ENCODE data around the gene RSPH1.

The RSPH1 gene

GRCh38 chr21:42513151-42513984 is 17.3 kb upstream of the RSPH1 start, which contains the start of gene SLC37A1:
TSS of gene SLC37A1 (plus strand) at chr21:42513852. CDS start at chr21:42518455, 4,603 bp downstream.
- peak; percentile 16 for DNase-seq (ENCODE audit: low read depth)

DNA sequence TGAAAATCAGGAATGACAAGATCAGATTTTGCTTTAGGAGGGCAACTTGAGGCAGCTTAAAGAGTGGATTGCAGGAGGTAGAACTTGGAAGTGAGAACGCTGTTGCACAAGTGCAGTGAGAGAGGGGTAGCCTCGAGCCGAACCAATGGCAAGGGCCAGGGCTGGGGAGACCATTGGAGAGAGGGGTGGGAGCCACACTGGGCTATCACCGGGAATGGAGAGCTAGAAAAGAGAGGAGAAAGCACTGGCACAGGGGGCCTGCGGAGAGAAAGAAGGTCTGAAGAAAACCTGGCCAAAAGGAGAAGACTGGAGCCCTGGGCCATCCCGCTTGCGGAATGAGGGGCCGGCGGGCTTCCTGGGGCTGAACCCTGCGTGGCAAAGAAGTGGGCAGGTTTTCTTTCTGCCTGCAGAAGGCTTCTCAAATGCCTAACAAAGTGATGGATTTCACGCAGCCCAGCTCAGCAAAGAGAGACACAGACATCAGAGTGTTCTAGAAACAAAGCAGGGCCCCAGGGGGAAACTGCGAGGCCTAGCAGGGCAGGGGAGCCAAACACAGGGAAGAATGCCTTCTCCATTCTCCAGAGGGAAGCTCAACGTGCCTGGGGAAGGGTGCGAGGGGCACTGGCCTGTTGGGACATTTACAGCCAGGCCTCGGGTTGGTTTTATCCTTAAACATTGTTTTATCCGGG is 16.5 kb upstream of the RSPH1 start:
- DNase-seq (ENCODE audit: low read depth), result no peak

- DNase-seq (ENCODE audit: low read depth), result no peak
These were observed 13.2 kb upstream of the RSPH1 start for GRCh38 chr21:42509244-42509643.

DNA sequence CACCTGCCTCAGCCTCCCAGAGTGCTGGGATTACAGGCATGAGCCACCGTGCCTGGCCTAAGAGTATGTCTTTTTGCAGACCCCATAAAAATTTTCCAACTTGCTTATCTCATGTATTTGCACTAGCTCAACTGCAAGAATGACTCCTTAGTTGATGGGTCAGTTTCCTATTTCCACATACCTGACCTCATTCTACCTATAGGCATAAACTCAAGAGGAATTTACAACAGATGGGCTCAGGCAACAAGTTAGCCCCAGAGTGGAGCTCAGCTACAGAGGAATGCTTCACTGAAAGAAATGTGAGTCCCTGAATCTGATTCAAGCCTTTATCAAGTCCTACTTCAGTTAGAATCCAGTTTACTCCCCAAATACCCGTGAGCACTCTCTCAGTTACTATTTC is 12.3 kb upstream of the RSPH1 start:
- no peak for DNase-seq (ENCODE audit: low read depth)

DNA sequence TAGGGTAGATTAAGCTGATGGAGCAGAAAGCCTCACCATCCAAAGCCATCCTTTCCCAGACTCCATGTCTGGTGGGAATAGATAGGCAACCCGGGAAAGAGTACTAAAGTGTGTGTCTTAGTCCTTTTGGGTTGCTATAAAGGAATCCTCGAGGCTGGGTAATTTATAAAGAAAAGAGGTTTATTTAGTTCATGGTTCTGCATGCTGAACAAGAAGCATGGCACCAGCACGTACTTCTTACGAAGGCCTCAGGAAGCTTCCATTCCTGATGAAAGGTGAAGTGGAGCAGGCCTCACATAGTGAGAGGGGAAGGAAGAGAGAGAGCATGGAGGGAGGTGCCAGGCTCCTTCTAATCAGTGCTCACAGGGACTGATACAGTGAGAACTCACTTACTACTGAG is 11.4 kb upstream of the RSPH1 start:
- no peak for DNase-seq (ENCODE audit: low read depth)

- DNase-seq (ENCODE audit: low read depth), result no peak
These were observed 9.2 kb upstream of the RSPH1 start for GRCh38 chr21:42505090-42505726.

DNA sequence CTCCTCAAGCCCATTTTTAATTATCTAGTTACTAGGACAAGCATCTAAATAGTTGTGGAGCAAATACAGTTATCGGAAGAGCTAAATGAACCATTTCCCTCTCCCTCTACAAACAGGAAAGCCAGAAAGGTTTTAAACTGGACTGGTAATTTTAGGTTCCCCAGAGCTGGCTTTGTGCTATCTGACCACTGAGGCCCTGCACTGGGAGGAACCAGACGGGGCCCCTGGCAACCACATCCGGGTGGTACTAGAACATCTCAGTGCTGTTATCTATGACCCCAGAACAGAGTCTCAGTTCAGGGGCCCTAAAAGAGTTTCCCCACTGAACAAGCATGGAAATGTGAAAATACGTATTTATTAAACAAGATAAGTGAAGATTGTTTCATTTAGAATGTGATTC is 7.7 kb upstream of the RSPH1 start:
- DNase-seq (ENCODE audit: low read depth), result no peak

DNA sequence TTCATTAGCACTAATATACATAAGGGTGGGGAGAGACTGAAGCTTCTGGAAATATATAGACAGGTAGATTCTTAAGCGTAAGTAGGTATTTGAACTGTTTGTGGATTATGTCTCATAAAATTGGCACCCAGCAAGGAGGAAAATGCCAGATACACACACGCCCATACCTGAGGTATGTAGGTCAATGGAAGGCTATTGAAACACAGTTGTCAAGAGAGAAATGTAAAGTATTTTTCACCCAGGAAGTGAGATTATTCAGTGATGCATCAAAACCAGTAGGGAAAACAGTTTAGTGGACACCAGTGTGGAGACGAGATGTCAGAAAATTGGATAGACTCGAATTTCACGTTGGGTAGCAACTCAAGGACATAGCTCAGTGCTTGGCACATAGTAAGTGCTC is 4.7 kb upstream of the RSPH1 start:
- no peak for DNase-seq (ENCODE audit: low read depth)

GRCh38 chr21:42500225-42500624 is 4.2 kb upstream of the RSPH1 start:
- DNase-seq (ENCODE audit: low read depth), result no peak

DNA sequence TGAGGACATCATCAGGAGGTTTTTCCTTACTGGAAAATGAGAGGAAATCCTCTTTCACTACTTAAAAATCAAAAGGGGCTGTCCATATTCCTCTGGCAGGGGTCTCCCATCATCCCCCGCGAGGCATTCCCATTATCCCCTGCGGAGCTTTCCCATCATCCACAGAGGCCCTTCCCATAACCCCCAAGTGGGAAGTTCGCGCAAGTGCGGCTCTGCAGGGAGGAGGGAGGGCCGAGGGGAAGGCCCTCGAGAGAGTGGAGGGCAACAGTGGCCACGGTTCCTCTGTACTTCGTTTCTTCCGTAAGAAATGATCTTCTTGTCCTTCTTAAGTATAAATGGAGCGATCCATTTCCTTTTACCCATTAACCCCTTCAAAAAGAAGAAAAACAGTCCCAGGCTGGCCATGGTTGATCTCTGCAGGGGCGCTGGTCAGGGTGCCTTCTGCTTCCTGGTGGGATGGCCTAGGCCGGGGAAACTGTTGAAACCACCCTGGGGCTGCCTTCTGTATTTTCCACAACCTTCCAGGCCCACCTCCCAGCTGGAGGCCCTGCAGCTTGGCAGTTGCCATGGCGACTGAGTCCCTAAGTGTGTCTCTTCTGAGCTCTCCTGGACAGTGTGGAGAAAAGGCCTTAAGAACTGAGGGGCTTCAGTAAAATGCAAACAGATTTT is 3.6 kb upstream of the RSPH1 start:
- no peak for DNase-seq (ENCODE audit: low read depth)

DNA sequence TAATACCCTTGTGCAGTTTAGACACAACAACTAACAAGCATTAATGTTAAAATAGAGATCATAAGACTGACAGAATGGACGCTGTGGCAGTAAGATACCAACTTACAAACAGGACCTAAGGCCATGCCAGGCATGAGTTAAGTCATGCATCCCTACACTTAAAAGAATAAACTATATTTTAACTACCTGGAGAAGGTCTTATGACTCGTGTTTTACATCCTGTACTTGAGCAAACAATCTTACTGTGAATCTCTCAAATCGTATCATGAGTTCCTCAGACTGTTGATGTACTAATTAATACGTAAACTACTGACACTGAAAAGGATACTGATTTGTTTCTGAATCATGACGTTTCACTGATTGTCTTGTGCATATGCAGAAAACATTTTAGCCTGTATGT is 2.0 kb upstream of the RSPH1 start:
- no peak for DNase-seq (ENCODE audit: low read depth)

- DNase-seq (ENCODE audit: low read depth), result no peak
These were observed 797 bp upstream of the RSPH1 start for GRCh38 chr21:42496839-42497202.

DNA sequence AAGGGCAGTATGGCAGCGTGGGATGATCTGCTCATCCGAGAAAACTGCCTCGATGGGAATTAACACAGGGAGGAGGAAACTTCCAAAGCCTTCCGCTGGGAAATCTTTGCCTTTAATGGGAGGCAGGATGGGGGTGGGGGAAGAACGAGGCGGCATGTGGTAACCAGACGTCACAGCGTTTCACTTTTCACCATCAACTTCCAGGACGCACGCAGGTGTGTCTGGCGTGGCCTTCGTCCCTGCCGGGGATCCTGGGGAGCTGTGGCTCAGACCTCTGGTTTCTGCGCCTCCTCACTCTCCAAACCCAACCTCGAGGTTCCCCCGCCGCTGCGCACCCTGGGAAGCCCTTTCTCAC is 282 bp downstream of the RSPH1 start:
- peak; percentile 19 for DNase-seq (ENCODE audit: low read depth)

DNA sequence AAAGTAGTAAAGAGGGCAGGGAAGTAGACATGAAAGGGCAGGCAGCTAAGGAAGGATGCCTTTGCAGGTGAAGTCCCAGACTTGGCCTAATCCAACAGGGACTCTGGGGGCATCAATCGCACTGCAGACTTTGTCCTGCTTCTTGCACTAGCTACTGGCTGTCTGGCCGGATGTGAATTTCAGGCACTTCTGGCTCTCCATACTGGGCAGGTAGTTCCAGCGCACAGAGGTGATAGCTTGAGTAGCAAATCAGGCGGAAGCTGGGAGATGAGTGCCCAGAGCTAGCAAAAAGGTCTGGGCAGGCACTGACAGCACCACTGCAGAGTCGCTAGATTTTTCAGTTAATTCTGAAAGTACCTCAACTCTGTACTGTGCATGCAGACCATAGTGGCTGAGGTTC is 997 bp downstream of the RSPH1 start:
- no peak for DNase-seq (ENCODE audit: low read depth)

DNA sequence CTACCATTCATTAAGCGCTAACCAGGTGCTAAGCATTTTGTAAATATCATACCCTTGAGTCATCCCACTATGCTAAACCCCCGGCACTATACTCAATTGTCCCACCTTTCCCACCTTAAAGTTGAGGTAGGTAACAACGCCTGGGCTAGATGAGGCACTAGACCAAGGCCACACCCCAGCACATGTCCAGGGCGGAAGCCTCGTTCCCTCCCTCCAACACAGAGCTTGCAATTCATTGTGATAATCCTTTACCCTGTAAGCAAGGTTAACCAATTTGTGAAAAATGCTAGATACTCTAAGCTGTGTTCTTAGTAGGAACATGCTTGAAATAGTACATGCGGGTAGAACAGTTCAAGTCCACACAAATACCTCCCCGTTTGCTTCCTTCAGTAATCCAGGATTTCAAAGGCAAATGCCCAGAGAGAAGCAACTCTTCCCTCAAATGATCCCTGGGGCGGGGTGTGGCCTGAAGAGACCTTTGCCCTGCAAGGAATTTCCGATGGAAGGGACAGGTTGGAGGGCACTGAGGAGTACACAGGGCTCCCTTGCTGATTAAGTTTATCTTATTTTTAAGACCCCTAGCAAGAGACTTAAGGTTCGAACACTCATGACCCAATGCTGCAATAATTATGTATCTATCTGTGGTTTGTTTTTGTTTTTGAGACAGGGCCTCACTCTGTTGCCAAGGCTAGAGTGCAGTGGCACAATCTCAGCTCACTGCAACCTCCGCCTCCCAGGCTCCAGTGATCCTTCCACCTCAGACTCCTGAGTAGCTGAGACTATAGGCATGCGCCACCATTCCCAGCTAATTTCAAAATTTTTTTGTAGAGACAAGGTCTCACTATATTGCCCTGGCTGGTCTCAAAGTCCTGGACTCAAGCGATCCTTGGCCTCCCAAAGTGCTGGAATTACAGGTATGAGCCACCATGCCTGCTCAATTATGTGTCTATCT is 2.6 kb downstream of the RSPH1 start:
- no peak for DNase-seq (ENCODE audit: low read depth)

DNA sequence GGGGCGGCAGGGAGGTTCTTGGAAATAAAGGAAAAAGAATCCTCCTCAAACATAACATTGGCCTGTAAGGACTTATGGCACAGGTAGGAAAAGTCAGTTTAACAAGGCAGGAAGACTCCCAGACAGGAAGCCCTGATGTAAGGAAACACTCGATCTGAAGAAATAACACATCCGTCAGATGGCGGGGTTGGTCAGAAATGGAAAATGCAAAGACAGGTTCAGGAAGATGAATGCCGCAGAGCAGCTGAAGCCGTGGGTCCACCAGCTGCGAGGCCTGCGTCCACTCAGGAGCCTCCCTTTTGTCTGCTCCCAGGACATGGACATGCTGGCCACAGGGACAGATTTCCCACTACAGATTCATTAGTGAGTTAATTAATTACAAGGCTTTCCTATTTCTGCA is 3.8 kb downstream of the RSPH1 start:
- DNase-seq (ENCODE audit: low read depth), result no peak

DNA sequence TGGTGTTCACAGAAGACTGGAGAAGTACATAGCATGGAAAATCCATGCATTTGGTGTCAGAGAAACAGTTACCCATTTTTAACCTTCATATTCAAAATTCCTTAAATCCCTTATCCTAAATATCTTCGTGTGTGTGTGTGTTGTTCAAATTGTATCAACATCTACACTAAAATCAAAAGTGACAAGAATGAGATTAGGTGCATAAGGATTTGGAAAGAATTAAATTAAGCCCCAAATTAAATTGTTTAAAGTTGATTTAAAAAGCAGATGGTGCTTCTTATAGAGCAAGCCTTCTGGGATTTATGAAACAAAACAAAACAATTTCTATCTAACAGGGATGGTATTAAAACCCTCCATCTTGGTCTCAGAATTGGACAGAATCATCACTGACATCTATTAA is 4.7 kb downstream of the RSPH1 start:
- DNase-seq (ENCODE audit: low read depth), result no peak

DNA sequence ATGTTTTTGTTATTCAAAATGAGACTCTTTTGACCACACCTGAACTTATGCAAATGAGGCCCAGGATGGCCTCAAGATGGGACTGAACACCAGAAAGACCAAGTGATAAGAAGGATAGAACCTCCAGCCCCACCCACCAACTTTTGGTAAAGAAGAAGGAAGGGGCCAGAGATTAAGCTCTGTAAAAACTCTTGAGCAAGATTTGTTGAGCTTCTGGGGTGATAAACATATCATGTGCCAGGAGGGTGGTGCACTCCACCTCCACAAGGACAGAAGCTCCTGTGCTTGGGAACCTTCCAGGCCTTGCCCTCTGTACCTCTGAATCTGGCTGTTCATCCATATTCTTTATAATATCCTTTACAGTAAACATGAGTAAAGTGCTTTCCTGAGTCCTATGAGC is 5.3 kb downstream of the RSPH1 start:
- no peak for DNase-seq (ENCODE audit: low read depth)

- no peak for DNase-seq (ENCODE audit: low read depth)
These were observed 6.0 kb downstream of the RSPH1 start for GRCh38 chr21:42489991-42490390.

- DNase-seq (ENCODE audit: low read depth), result no peak
These were observed 6.9 kb downstream of the RSPH1 start for GRCh38 chr21:42489006-42489563.

- no peak for DNase-seq (ENCODE audit: low read depth)
These were observed 9.5 kb downstream of the RSPH1 start for GRCh38 chr21:42486531-42486930.
